ENCODE measurements around the gene PPP4R2.

DNA sequence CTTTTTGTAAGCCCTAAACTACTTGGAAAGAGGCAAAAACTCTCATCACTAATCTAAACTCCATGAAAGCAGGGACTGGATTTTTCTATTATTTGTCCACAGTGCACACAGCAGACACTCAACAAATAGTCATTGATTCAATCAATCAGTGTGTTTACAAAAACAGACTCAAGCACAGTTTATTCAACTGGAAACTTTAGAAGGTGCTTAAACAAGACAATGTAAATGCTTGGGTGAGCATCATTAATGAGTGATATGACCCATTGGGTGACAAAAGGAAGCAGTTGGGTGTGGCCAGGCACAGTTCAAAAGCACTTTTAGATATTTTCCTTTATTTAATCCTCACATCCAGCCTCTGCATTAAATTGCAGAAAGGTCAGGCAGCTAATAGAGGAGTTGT lies 32.0 kb upstream of the PPP4R2 start:
- TF ChIP-seq, protein P1, sequence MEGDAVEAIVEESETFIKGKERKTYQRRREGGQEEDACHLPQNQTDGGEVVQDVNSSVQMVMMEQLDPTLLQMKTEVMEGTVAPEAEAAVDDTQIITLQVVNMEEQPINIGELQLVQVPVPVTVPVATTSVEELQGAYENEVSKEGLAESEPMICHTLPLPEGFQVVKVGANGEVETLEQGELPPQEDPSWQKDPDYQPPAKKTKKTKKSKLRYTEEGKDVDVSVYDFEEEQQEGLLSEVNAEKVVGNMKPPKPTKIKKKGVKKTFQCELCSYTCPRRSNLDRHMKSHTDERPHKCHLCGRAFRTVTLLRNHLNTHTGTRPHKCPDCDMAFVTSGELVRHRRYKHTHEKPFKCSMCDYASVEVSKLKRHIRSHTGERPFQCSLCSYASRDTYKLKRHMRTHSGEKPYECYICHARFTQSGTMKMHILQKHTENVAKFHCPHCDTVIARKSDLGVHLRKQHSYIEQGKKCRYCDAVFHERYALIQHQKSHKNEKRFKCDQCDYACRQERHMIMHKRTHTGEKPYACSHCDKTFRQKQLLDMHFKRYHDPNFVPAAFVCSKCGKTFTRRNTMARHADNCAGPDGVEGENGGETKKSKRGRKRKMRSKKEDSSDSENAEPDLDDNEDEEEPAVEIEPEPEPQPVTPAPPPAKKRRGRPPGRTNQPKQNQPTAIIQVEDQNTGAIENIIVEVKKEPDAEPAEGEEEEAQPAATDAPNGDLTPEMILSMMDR (IDR thresholded peaks at IDR 0.05), result no peak
- no peak for TF ChIP-seq POLR2A (IDR thresholded peaks at IDR 0.05)
- TF ChIP-seq POLR2AphosphoS5 (IDR thresholded peaks at IDR 0.05), result no peak
- no peak for TF ChIP-seq EP300 (IDR thresholded peaks at IDR 0.05)

Measured in gastroesophageal sphincter (tissue), 3 donors.